ENCODE measurements around the gene IL1RAP.

DNA sequence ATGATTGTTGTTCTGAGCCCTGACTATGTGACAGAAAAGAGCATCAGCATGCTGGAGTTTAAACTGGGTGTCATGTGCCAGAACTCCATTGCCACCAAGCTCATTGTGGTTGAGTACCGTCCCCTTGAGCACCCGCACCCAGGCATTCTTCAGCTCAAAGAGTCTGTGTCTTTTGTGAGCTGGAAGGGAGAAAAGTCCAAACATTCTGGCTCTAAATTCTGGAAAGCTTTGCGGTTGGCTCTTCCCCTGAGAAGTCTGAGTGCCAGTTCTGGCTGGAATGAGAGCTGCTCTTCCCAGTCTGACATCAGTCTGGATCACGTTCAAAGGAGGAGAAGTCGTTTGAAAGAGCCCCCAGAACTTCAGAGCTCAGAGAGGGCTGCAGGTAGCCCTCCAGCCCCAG, 142.0 kb downstream of the IL1RAP start:
- TF ChIP-seq, protein P1, sequence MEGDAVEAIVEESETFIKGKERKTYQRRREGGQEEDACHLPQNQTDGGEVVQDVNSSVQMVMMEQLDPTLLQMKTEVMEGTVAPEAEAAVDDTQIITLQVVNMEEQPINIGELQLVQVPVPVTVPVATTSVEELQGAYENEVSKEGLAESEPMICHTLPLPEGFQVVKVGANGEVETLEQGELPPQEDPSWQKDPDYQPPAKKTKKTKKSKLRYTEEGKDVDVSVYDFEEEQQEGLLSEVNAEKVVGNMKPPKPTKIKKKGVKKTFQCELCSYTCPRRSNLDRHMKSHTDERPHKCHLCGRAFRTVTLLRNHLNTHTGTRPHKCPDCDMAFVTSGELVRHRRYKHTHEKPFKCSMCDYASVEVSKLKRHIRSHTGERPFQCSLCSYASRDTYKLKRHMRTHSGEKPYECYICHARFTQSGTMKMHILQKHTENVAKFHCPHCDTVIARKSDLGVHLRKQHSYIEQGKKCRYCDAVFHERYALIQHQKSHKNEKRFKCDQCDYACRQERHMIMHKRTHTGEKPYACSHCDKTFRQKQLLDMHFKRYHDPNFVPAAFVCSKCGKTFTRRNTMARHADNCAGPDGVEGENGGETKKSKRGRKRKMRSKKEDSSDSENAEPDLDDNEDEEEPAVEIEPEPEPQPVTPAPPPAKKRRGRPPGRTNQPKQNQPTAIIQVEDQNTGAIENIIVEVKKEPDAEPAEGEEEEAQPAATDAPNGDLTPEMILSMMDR (IDR thresholded peaks at IDR 0.05): no peak
- TF ChIP-seq POLR2A (IDR thresholded peaks at IDR 0.05): no peak

Data from thyroid gland (tissue), 4 donors.